RPMI8226 (cell line): ENCODE data around the gene SEMA5A.

Experiments used
- DNase-seq: peaks from one replicate; pipeline ENCODE4 v3.0.0-alpha.2; 2015

The SEMA5A gene

GRCh38 chr5:9348401-9348996 lies 197.4 kb downstream of the SEMA5A start:
- DNase-seq: no peak

GRCh38 chr5:9347541-9348295 lies 198.2 kb downstream of the SEMA5A start:
- peak; percentile 5 for DNase-seq

DNA sequence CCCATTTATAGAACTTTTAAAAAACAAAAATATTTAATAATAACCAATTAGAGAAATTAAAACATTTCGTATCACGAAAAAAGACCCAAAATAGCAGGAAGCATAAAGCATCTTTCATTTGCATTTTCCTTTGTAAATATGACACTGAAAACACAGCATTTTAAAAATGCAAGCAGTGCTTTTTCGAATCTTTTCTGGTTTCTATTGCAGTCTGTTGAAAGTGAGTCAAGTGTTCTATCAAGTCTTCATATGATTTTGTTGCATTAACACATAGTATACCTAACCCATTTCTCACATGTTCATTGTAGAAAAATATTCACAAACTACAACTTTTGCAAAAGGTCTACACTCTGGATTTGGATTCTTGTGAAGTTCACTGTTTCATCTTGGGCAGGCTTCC lies 198.8 kb downstream of the SEMA5A start:
- DNase-seq: no peak

DNA sequence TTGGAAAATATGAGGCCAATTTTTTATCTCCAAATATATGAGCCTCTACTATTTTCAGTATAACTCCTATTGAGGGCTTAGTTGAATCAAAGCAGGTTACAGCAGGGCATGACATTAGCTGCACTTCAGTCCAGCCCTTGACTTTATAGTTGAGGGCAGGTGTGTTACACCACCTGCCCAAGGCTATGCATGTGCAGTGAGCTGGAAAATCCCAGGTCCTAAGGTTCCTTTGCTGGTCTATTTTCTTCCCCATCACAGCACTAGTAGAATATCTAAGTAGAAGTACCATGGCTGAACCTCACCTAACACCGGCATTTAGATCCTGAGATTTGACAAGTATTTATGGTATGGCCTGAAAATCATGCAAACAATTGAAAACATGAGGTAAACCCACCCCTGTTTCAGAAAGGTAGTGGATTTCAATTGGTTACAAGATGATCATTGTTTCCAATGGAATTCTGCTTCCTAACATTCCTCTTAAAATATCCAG lies 201.1 kb downstream of the SEMA5A start:
- DNase-seq: no peak

GRCh38 chr5:9343146-9343850 lies 202.6 kb downstream of the SEMA5A start:
- DNase-seq: no peak

- DNase-seq: no peak
Measured at GRCh38 chr5:9342161-9342787, 203.6 kb downstream of the SEMA5A start.

DNA sequence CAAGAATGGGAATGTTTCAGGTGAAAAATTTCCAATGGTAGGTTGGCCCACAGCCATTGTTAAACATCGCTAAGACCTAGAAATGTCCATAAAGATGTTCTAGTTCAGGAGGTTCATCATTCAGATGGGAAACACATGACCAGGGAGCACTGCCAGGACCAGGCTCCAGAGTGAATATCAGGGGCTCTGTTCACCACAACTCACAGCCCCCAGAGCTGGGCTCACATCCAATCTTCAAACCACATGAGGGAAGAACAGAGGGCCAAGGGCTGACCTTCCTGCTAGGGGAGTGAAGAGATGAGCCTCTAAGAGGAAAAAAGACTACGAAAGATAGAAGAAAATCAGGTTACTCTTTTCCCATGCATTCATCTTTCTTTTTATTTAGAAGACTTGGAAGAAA lies 205.8 kb downstream of the SEMA5A start:
- DNase-seq: no peak

DNA sequence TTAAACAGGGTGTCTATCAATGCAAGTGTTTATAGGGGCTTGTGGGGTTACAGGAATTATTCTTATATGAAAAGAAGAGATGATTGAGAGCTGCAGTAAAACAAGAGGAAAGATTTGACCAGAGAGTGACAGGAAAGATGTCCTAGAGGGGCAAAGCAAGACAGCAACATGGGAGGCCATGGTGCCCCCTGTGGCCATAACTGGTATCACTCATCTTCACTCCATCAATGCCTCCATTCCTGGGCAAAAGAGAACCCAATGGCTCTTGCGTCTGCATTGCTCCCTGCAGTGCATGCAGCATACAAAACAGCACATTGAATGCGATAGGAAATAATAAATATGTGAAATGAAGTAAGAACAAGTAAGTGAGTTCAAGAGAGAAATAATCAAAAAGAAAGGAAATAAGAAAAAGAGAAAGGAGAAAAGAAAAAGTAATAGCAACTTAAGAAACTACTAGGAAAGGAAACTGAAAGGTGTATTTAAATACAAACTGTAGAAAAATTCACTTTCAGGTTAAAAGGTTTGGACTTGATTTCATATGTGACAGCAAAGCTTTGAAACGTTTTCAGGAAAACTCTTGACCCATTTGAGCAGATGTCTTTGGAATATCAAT lies 206.6 kb downstream of the SEMA5A start:
- no peak for DNase-seq

DNA sequence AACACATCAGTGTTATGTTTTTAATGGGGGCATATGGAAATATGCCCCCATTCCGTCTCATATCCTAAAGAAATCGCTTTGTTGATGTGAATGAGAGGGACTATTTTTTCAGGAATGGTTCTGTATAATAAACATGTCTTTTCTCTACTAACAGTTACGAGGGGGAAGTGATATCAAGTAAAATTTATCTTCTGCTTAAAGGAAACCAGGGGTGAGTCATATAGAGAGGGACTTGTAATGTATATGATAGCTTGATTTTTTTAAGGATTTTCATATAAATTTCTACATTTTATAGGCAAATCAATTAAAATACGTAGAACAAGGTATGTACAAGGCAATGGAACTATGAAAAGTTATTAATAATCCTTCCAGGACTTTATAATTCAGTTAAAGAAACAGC lies 207.1 kb downstream of the SEMA5A start:
- DNase-seq: no peak

DNA sequence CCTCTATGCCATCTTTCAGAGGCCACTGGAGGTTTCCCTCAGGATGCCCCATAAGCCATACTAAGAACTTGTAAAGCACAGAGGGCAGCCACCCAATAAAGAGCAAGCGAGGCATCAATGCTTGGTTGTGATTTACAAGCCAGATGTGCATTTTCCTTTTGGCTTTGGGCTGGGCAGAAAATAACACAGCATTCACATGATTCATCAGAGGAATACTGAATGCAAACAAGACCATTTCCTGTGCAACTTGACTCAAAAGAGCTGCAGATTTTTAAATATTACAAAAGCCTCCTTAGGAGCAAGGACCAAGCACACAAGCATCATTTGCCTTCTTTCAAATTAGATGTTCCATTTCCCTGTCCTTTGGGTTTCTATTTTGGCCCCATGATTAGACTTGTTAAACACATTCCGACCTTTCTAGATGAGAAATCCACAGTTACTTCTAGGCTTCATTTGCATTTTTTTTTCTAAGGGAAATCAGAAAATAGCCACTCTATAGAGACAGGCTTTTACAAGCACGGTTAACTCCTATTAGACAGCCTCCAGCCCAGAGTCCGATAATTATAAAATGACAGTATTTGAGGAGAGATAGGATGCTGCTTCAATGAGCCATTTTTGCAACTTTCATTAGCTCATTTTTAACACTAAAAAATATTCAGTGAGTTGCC lies 207.8 kb downstream of the SEMA5A start:
- DNase-seq: no peak

GRCh38 chr5:9335754-9336495 lies 209.9 kb downstream of the SEMA5A start:
- DNase-seq: no peak

DNA sequence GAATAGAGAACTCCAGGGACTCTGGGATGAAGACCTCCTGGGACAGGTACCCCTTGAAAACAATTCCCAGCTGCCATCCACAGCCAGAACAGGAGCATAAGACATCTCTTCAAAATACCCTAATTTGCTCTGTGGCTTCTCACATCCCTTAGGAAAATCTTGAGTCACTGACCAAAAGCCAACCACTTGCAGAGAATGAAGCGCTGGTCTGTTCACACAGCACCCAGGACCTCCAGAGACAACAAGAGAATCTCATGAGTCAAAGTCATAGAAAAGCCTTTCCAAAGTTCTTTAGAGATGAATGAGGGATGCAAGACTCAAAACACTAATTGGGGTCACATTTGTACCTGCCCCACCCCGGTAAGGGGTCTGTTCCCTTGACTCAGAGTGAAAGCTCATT lies 210.6 kb downstream of the SEMA5A start:
- no peak for DNase-seq

DNA sequence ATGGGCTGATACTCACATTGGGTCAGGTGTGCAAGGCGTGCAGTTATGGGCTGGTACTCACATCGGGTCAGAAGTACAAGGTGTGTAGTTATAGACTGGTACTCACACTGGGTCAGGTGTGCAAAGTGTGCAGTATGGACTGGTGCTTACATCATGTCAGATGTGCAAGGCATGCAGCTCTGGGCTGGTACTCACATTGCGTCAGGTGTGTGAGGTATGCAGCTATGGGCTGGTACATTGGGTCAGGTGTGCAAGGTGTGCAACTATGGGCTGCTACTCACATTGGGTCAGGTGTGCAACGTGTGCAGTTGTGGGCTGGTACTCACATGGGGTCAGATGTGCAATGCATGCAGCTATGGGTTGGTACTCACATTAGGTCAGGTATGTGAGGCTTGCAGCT lies 213.8 kb downstream of the SEMA5A start:
- no peak for DNase-seq

DNA sequence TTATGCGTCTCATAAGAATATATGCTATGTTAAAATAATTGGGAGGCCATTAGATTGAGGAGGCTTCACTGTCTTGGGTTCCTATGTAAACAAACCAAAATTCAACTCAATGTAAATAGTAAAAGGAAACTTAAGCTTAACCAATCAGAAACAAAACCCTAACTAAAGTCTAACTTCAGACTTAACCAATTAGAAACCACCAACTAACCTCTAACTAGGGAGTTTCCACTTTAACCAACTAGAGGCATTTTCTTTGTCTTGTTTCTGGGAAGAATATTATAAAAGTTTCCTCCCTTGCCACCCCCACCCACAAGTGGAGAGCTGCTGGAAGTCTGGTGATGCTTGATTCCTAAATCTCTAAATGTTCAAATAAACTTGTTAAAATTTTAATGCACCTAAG lies 214.5 kb downstream of the SEMA5A start:
- no peak for DNase-seq

- no peak for DNase-seq
Measured at GRCh38 chr5:9329125-9329524, 216.8 kb downstream of the SEMA5A start.

DNA sequence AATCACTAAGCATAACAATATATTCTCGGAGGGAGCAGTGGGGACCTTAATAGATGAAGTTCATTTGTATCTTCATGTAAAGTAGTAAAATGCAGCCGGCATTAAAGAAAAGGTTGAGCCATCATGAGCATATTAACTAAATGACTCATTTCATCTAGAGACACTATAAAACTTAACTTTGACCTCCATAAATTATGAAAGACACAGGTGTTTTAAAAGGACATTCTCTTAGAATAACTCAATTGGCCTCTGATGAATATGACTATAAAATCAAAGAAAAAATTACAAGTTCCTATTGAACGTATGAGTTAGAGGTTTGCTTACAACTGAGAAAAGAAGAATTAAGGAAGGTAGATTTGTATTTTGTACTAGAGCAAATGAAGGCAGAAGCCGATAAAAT lies 220.3 kb downstream of the SEMA5A start:
- no peak for DNase-seq

- DNase-seq: no peak
Measured at GRCh38 chr5:9324348-9325077, 221.4 kb downstream of the SEMA5A start.

GRCh38 chr5:9320652-9321051 lies 225.2 kb downstream of the SEMA5A start:
- no peak for DNase-seq

- DNase-seq: no peak
Measured at GRCh38 chr5:9318031-9318430, 227.8 kb downstream of the SEMA5A start.

- DNase-seq: no peak
Measured at GRCh38 chr5:9316733-9317132, 229.1 kb downstream of the SEMA5A start.

DNA sequence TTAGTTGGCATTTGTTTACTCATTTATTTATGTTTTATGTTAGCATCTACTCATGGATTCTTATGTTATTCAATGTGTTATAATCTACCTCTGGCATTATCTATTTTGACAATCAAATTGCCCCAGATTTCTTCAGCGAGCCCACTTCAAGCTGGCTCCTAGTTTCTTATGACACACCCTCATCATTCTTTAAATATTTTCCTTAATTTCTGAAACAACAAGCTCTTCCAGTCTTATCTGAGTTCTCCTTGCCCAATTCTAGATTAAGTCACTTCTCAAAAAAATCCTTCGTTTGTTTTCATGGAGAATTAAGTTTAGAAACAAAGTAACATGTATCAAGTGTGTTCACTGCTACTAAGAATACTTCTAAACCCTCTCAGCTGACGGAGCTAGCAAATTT lies 229.8 kb downstream of the SEMA5A start:
- no peak for DNase-seq
